Fibroblast of mammary gland (primary cell): ENCODE data around the gene NELFE.

Experiments
- DNase-seq: peaks from one replicate; pipeline ENCODE4 v3.0.0-alpha.2; 2010; ENCODE audit warnings: low read depth
- H3K4me3 ChIP-seq: 2 replicates; pipeline ENCODE4 v1.5.1; 2011; ENCODE audit warnings: low read depth, mild to moderate bottlenecking, low read length, moderate library complexity; ENCODE audit not compliant: control insufficient read depth
- TF ChIP-seq, protein P1 (sequence below): conservative IDR thresholded peaks from 2 replicates; pipeline ENCODE4 v1.5.1; 2011; ENCODE audit warnings: low read depth, low read length, inconsistent platforms; ENCODE audit not compliant: control insufficient read depth, insufficient read depth

Gene NELFE

DNA sequence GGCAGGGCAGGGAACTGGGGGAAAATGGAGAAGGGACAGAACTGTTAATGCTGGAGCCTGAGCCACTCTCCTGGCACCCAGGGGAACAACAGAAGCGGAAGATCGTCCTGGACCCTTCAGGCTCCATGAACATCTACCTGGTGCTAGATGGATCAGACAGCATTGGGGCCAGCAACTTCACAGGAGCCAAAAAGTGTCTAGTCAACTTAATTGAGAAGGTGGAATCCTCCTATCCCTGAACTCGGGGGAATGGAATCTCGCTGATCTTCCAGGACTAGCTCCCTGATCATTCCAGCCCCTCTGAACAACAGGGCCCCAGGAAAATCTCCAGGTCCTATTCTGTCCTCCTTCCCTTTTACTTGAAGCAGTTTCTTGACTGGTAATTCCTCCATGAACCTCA lies 10.9 kb downstream of the NELFE start:
- DNase-seq = no peak
- TF ChIP-seq, protein P1, sequence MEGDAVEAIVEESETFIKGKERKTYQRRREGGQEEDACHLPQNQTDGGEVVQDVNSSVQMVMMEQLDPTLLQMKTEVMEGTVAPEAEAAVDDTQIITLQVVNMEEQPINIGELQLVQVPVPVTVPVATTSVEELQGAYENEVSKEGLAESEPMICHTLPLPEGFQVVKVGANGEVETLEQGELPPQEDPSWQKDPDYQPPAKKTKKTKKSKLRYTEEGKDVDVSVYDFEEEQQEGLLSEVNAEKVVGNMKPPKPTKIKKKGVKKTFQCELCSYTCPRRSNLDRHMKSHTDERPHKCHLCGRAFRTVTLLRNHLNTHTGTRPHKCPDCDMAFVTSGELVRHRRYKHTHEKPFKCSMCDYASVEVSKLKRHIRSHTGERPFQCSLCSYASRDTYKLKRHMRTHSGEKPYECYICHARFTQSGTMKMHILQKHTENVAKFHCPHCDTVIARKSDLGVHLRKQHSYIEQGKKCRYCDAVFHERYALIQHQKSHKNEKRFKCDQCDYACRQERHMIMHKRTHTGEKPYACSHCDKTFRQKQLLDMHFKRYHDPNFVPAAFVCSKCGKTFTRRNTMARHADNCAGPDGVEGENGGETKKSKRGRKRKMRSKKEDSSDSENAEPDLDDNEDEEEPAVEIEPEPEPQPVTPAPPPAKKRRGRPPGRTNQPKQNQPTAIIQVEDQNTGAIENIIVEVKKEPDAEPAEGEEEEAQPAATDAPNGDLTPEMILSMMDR = no peak
- H3K4me3 ChIP-seq = no peak overlapping the region

DNA sequence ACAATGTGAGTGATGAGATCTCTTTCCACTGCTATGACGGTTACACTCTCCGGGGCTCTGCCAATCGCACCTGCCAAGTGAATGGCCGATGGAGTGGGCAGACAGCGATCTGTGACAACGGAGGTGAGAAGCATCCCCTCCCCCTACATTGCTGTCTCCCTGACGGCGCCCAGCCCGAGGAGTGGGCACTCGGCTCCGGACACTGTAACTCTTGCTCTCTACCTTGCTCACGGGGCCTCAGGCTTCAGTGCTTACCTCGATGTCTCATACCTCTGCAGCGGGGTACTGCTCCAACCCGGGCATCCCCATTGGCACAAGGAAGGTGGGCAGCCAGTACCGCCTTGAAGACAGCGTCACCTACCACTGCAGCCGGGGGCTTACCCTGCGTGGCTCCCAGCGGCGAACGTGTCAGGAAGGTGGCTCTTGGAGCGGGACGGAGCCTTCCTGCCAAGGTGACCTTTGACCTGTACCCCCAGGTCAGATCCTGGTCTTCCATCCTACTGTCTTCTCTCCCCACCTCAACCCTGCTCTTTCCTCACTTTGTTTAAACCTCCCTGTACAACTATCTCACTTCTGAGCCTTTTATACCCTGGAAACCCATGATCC lies 11.6 kb downstream of the NELFE start:
- H3K4me3 ChIP-seq = no peak overlapping the region
- TF ChIP-seq, protein P1 = no peak
- DNase-seq = no peak

DNA sequence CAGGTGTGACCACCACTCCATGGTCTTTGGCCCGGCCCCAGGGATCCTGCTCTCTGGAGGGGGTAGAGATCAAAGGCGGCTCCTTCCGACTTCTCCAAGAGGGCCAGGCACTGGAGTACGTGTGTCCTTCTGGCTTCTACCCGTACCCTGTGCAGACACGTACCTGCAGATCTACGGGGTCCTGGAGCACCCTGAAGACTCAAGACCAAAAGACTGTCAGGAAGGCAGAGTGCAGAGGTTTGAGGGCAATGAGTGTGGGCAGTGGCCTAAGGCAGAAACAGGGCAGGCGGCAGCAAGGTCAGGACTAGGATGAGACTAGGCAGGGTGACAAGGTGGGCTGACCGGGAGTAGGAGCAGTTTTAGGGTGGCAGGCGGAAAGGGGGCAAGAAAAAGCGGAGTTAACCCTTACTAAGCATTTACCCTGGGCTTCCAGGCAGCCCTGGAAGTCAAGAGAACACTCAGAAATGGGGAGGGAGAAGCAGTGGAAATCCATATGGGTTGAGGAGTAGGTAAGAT lies 12.3 kb downstream of the NELFE start:
- H3K4me3 ChIP-seq = no peak overlapping the region
- TF ChIP-seq, protein P1 = no peak
- no peak for DNase-seq

GRCh38 chr6:31945507-31946369 lies 13.0 kb downstream of the NELFE start, which contains the start of gene CFB:
CFB (plus strand) TSS chr6:31946095; CDS start chr6:31946222, 127 bp downstream.
- peak; percentile 88 for DNase-seq
- TF ChIP-seq, protein P1 = no peak
- H3K4me3 ChIP-seq = peak within 1 kb of the TSS; percentile 36

GRCh38 chr6:31945154-31945506 lies 13.6 kb downstream of the NELFE start:
- TF ChIP-seq, protein P1 = no peak
- no peak for DNase-seq
- peak overlapping the region; percentile 36 for H3K4me3 ChIP-seq

GRCh38 chr6:31943742-31944141 lies 15.0 kb downstream of the NELFE start:
- TF ChIP-seq, protein P1 = no peak
- no peak overlapping the region for H3K4me3 ChIP-seq
- DNase-seq = no peak
